SU-DHL-6 (cell line): ENCODE data around the gene WDR90.

ENCODE experiments used
- H2AFZ ChIP-seq: fragments of 200-600 bp; sonication (generic); 2 replicates; pipeline ENCODE4 v1.6.1; 2014; ENCODE audit warnings: low read depth, mild to moderate bottlenecking, moderate library complexity, mixed read lengths, antibody characterized with exemption, low read length; ENCODE audit not compliant: severe bottlenecking
- H3F3A ChIP-seq: fragments of 200-600 bp; shearing (Covaris generic); 2 replicates; pipeline ENCODE4 v1.6.0; 2016; ENCODE audit warnings: antibody characterized with exemption, mild to moderate bottlenecking; ENCODE audit not compliant: insufficient read depth
- H3K27ac ChIP-seq: fragments of 200-600 bp; sonication (generic); 2 replicates; pipeline ENCODE4 v1.5.1; 2016; ENCODE audit warnings: low read depth, mild to moderate bottlenecking, low read length, moderate library complexity, mixed read lengths
- H3K27me3 ChIP-seq: fragments of 200-600 bp; sonication (generic), shearing (Covaris generic); 2 replicates; pipeline ENCODE4 v1.6.0; 2014; ENCODE audit warnings: mild to moderate bottlenecking, low read length
- H3K36me3 ChIP-seq: fragments of 200-600 bp; sonication (generic); 2 replicates; pipeline ENCODE4 v1.6.1; 2014; ENCODE audit warnings: mild to moderate bottlenecking, low read length, mixed read lengths
- H3K4me2 ChIP-seq: fragments of 300-600, 200-600 bp; shearing (Covaris generic), sonication (generic); 2 replicates; pipeline ENCODE4 v1.6.0; 2014; ENCODE audit warnings: low read length, low read depth, mild to moderate bottlenecking; ENCODE audit not compliant: poor library complexity, severe bottlenecking
- H3K4me3 ChIP-seq: fragments of 200-600 bp; sonication (generic); 2 replicates; pipeline ENCODE4 v1.5.1; 2014; ENCODE audit warnings: antibody characterized with exemption, low read length, mild to moderate bottlenecking, mixed read lengths; ENCODE audit not compliant: insufficient read depth, poor library complexity, severe bottlenecking
- H3K79me2 ChIP-seq: fragments of 200-600 bp; sonication (generic); 2 replicates; pipeline ENCODE4 v1.6.1; 2014; ENCODE audit warnings: mild to moderate bottlenecking, low read length, moderate library complexity; ENCODE audit not compliant: insufficient read depth
- H3K9ac ChIP-seq: fragments of 200-600 bp; sonication (generic); 2 replicates; pipeline ENCODE4 v1.7.0; 2014; ENCODE audit warnings: mild to moderate bottlenecking, low read length
- H3K9me2 ChIP-seq: fragments of 200-600 bp; sonication (generic); replicated peaks from 2 replicates; pipeline ENCODE4 v1.6.1; 2014; ENCODE audit warnings: low read length; ENCODE audit not compliant: insufficient read depth
- H3K9me3 ChIP-seq: fragments of 200-600 bp; sonication (generic); 2 replicates; pipeline ENCODE4 v1.6.1; 2014; ENCODE audit warnings: low read length, mixed read lengths; ENCODE audit not compliant: insufficient read depth
- H4K20me1 ChIP-seq: fragments of 200-600 bp; sonication (generic); 2 replicates; pipeline ENCODE4 v1.6.1; 2014; ENCODE audit warnings: low read depth, mild to moderate bottlenecking, antibody characterized with exemption, low read length, moderate library complexity, mixed read lengths
- CTCF ChIP-seq: fragments of 200-600 bp; sonication (generic); IDR thresholded peaks from one replicate; pipeline ENCODE4 v1.5.1; 2017; ENCODE audit warnings: antibody characterized with exemption, mild to moderate bottlenecking, low read length, moderate library complexity; ENCODE audit not compliant: insufficient read depth, poor library complexity, severe bottlenecking
- EZH2phosphoT487 ChIP-seq: fragments of 200-600 bp; sonication (generic), shearing (Covaris generic); conservative IDR thresholded peaks from 2 replicates; pipeline ENCODE4 v1.6.1; 2018; ENCODE audit warnings: mild to moderate bottlenecking, antibody characterized with exemption, low read length, moderate library complexity, mixed read lengths

The WDR90 gene

DNA sequence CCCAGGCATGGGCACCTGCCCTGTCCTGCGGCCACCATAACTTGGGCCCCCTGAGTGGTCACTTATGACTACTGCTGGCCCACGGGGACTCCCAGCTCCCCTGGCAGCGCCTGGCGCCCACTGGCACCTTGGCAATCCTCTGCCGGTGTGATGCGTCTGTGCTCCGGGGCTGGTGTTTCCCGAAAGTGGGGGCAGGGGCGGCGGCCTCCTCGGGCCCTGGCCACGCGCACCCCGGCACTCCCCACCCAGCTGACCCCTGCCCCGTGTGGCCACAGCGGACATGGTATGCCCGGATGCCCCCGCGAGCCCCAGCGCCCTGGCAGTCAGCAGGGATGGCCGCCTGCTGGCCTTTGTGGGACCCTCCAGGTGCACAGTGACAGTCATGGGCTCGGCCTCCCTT is 8.3 kb downstream of the WDR90 start:
- no peaks in the 10 kb centered on the region for H4K20me1 ChIP-seq
- H3K27ac ChIP-seq: no peak overlapping the region
- H2AFZ ChIP-seq: no peak overlapping the region
- no peaks in the 10 kb centered on the region for H3K79me2 ChIP-seq
- no peaks in the 10 kb centered on the region for H3K27me3 ChIP-seq
- no peaks in the 10 kb centered on the region for H3F3A ChIP-seq
- H3K9ac ChIP-seq: no peak overlapping the region
- no peaks in the 10 kb centered on the region for H3K9me2 ChIP-seq
- no peaks in the 10 kb centered on the region for H3K36me3 ChIP-seq
- H3K4me2 ChIP-seq: no peak overlapping the region
- no peaks in the 10 kb centered on the region for H3K9me3 ChIP-seq
- H3K4me3 ChIP-seq: no peak overlapping the region
- no peak for TF ChIP-seq CTCF
- no peak for TF ChIP-seq EZH2phosphoT487

GRCh38 chr16:658679-659571 is 9.8 kb downstream of the WDR90 start:
- no peaks in the 10 kb centered on the region for H3K27me3 ChIP-seq
- no peak overlapping the region for H2AFZ ChIP-seq
- H3K4me3 ChIP-seq: no peak overlapping the region
- no peak for TF ChIP-seq EZH2phosphoT487
- TF ChIP-seq CTCF: no peak
- H3K9me3 ChIP-seq: no peaks in the 10 kb centered on the region
- H3K27ac ChIP-seq: no peak overlapping the region
- no peaks in the 10 kb centered on the region for H3F3A ChIP-seq
- H4K20me1 ChIP-seq: no peaks in the 10 kb centered on the region
- H3K4me2 ChIP-seq: no peak overlapping the region
- no peak overlapping the region for H3K9ac ChIP-seq
- H3K36me3 ChIP-seq: no peaks in the 10 kb centered on the region
- H3K9me2 ChIP-seq: no peaks in the 10 kb centered on the region
- no peaks in the 10 kb centered on the region for H3K79me2 ChIP-seq

DNA sequence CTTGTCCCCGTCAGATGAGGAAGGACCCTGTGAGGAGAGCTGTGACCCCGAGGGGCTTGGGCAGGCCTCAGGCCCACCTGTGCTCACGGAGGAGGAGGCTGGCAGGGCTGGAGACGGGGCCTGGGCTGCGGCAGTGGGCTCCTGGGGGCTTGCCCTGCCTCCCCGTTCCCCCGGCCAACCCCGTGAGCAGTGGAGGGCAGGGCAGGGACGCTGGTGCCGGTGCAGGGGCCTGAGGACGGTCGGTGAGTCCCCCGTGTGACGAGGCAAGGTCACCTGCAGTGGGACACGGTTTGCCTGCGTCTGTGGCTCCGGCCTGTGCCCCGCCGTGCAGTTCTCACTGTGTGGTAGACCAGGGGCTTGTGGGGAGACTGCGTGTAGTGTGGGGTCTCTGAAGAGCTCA is 10.5 kb downstream of the WDR90 start:
- no peaks in the 10 kb centered on the region for H3K9me3 ChIP-seq
- H3K79me2 ChIP-seq: no peaks in the 10 kb centered on the region
- no peak overlapping the region for H2AFZ ChIP-seq
- H3K36me3 ChIP-seq: no peaks in the 10 kb centered on the region
- H3F3A ChIP-seq: no peaks in the 10 kb centered on the region
- no peak for TF ChIP-seq EZH2phosphoT487
- no peak overlapping the region for H3K27ac ChIP-seq
- no peaks in the 10 kb centered on the region for H3K9me2 ChIP-seq
- no peak overlapping the region for H3K4me3 ChIP-seq
- H3K4me2 ChIP-seq: no peak overlapping the region
- no peak overlapping the region for H3K9ac ChIP-seq
- no peaks in the 10 kb centered on the region for H4K20me1 ChIP-seq
- H3K27me3 ChIP-seq: no peaks in the 10 kb centered on the region

DNA sequence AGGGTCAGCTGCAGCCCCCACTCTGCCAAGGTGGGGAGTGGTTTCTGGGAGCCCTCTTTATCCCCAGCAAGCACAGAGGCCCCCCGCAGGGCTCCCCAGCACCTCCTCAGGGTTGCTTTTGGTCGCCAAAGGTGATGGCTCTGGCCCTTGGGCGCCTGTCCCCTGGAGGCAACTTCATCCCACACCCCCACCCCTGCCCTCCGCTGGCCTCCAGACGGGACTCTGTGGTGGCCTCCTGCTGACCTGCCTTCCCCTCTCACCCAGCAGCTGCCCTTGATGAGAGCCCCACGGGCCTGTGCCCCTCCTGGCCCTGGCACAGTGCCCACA is 10.9 kb downstream of the WDR90 start:
- no peak overlapping the region for H3K9ac ChIP-seq
- H3K9me2 ChIP-seq: no peaks in the 10 kb centered on the region
- H4K20me1 ChIP-seq: no peaks in the 10 kb centered on the region
- no peak for TF ChIP-seq EZH2phosphoT487
- no peaks in the 10 kb centered on the region for H3K79me2 ChIP-seq
- no peak overlapping the region for H3K4me2 ChIP-seq
- H3K9me3 ChIP-seq: no peaks in the 10 kb centered on the region
- H2AFZ ChIP-seq: no peak overlapping the region
- no peak overlapping the region for H3K4me3 ChIP-seq
- H3K27me3 ChIP-seq: no peaks in the 10 kb centered on the region
- H3F3A ChIP-seq: no peaks in the 10 kb centered on the region
- no peaks in the 10 kb centered on the region for H3K36me3 ChIP-seq
- no peak overlapping the region for H3K27ac ChIP-seq
